Right lung (tissue), 5 donors: ENCODE data around the gene CLASP1. TPM values are rescaled to one million over a fixed set of nuclear protein-coding genes. Genes with fewer than 3 reads are reported as not detected.

Experiments used
- DNase-seq, 2 donors: peaks; one replicate each; pipeline ENCODE4 v3.0.0-alpha.2; 2013
- polyA plus RNA-seq, 5 donors: library from polyadenylated mRNA; unstranded; fragments of 120-200 nt; gene quantifications; one replicate each; pipeline versions ENCODE4 v1.2.1 to v1.2.3, GENCODE V29; 2013; ENCODE audit warnings: inconsistent platforms in 1 of 5, low replicate concordance in 1 of 5; ENCODE audit not compliant: insufficient read length in 5 of 5, insufficient read depth in 1 of 5

The CLASP1 gene
- polyA plus RNA-seq, 5 donors = 34.5 to 47.6 (median 47.2) TPM

DNA sequence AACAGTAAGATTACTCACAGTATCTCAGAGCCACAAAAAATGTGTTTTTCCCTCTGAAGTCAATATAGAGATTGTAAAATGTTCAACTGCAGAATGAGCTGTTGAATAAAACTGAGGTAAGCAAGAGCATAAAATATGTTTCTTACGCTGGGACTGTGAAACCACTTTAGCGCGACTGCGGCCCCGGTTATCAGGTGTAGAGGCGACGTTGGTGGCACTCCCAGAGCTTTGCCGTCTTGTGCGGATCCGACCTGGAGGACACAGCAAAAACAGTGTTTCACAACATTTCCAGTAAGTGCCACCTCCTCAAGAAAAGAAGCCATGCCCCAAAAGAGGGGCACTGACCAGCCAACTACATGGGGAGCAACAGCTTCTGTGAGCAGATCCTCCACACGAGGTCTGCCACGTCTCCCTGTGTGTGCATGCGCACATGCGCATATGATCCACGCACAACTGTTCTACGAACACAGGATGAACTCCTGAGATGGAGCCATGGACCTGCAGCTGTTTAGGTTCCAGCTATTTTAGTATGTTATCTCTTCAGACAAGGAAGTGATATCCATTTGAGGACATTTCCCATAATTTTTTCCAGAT lies 219.2 kb downstream of the CLASP1 start:
- no peak for DNase-seq

DNA sequence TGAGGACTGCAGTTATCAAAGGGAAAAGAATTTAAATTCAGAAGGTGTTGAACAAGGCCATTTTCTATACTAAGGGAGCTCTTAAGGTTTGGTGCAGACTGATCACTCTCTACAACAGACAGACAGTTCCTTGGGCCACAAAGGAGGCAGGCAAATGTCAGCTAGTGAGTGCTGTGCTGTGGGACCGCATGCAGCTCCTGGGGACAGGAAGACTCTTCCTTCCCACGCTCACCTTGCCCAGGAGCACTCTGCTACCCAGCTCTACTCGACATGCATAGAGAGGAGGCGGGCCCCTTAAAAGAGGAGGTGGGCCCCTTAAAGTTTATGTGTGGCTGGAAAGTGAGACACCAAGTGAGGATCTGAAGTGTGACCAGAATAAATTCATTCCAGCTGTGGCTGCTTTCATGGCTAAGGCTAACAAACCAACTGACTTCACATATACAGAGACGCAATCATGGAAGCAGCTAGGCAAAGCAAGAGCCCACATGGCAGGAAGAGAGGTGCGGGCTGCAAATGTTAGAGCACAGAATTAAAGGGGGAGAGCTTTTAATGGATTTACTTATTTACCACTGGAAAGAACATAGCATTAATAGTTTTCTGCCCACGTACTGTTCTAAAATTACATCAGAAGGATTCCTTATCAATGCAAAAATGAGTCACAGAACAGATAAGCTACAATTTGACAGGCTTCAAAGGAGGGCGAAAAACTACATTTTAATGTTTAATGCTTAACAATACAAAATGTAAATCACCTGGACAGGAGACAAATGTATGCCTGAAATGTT lies 220.0 kb downstream of the CLASP1 start:
- DNase-seq = no peak

GRCh38 chr2:121427187-121427689 lies 222.0 kb downstream of the CLASP1 start:
- no peak for DNase-seq

DNA sequence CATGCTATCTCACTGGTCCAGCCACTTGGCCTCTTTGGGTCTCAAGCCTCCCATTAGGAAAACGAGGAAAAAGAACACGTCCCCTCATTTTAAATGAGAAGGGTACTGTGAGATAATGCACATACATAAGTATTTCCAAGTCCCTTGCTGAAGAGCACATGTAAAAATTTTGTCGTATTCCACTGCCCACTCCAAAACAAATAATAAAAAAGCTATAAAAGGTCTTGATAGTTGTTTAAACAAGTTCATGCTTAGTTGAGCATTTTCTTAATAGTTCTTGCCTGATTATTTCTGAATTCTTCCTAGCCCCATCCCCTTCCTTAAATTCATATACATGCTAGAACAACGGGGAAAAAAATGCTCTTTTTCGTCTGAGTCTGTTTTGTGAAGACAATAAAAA lies 228.8 kb downstream of the CLASP1 start:
- no peak for DNase-seq

- no peak for DNase-seq
Measured at GRCh38 chr2:121419081-121419699, 230.1 kb downstream of the CLASP1 start.

DNA sequence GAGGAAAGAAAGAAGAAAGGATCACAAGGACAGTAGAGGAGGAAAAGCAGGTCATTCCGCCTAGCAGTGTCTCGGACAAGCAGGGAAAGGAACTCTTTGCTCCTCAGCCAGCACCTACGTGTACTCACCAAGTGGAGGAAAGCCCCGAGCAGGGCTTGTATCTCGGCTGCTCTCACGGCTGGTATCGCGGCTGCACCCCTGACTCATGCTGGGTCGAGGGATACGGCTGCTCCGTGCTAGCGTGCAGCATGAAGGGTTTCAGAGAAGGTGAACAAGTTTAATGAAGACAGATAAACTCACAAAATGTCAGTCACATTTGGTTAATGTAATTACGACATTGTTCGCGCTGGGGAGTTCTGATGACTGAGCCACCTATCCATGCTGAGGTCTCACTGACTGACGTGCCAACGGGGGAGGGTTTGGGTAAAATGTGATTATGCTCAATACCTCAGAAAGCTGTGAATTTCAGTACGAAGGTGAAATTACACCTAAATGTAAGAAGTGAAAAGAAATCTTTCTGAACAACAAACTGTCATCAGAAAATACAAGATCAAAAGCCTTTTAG lies 230.7 kb downstream of the CLASP1 start:
- no peak for DNase-seq

DNA sequence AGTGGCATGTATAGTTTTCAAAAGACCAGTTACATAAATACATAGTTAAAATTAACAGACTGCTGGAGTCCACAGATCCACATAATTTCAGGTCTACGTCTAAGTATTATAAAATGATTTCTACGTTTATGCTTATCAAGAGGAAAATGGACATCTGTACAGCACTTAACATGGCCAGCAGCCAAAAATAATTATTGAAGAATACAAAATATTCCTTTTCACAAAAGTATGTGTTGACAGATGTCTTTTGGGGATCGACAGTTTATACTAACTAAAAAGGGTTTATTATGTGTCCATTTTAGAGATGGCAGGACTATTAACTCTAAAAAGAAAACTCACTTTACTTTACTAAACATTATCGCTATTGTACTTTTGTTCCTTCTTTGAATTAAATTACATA lies 231.4 kb downstream of the CLASP1 start:
- no peak for DNase-seq

GRCh38 chr2:121415727-121416126 lies 233.5 kb downstream of the CLASP1 start:
- no peak for DNase-seq

- DNase-seq = no peak
Measured at GRCh38 chr2:121412349-121412748, 236.9 kb downstream of the CLASP1 start.

GRCh38 chr2:121409966-121410365 lies 239.3 kb downstream of the CLASP1 start:
- DNase-seq = no peak

DNA sequence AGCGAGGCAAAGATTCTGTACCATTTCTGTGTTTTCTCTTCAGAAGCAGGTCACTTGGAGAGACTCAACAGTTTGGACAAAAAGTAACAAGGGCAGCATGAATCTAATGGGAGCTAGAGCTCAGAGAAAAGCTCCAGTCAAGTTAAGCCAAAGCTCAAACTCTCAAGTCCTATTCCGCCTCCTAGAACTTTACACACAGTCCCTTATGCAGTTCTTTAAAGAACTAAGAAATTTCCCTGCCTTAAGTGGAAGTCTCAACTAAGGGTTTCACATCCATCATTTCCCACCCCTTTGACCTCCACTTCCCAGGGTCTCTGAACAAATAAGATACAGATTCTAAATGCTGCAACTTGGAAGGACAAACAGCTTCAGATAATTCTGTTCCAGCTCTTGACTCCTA lies 239.9 kb downstream of the CLASP1 start:
- DNase-seq = no peak

- DNase-seq = no peak
Measured at GRCh38 chr2:121408641-121409040, 240.6 kb downstream of the CLASP1 start.

GRCh38 chr2:121405233-121405632 lies 244.0 kb downstream of the CLASP1 start:
- DNase-seq = no peak

- no peak for DNase-seq
Measured at GRCh38 chr2:121400201-121400600, 249.1 kb downstream of the CLASP1 start.

DNA sequence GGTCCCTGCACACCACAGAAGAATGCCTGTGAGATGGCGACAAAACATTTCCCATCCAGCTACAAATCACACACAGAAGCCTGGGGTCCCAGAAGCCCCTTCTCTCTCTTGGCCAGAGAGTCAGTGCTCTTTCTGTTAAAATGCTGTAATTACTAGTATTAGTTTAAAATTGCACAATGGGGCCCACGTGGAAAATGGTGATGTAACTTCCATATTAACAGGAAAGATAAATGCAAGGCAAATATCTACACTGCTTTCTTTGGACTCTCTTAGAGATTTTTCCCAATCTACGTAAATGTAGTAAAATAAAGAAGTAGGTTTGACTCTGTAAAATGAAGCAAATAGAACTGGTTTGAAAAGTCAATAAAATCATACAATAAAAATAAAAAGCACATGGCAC lies 250.4 kb downstream of the CLASP1 start:
- peak; percentile 16 to 25 for DNase-seq

DNA sequence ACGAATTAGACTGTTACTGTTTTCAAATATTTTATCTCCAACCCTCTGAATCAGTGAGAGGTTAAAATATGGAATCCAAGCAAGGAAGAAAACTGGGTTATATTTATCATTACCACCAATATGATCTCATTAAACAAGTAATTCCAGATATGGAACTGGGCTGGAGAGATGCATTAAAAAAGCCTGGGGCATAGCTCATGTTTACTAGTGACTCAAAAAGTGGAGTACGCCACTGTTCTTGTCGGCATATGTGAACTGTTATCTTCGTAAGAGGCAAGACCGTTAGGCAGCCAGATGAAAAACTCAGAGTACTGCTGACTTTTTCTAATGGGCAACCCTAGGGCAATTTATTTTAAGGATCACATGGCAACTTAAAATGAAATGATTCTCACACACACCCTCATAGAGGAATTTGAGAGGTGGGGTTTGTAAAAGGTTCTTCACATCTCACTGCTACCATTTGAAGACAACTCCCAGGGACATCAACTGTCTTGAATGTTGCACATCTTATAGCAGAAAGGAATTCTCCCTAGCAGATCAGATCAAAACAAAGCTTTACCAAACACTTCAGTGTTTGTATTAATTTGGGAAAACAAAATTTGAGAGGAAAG lies 259.1 kb downstream of the CLASP1 start:
- DNase-seq = no peak

- no peak for DNase-seq
Measured at GRCh38 chr2:121388371-121388770, 260.9 kb downstream of the CLASP1 start.

DNA sequence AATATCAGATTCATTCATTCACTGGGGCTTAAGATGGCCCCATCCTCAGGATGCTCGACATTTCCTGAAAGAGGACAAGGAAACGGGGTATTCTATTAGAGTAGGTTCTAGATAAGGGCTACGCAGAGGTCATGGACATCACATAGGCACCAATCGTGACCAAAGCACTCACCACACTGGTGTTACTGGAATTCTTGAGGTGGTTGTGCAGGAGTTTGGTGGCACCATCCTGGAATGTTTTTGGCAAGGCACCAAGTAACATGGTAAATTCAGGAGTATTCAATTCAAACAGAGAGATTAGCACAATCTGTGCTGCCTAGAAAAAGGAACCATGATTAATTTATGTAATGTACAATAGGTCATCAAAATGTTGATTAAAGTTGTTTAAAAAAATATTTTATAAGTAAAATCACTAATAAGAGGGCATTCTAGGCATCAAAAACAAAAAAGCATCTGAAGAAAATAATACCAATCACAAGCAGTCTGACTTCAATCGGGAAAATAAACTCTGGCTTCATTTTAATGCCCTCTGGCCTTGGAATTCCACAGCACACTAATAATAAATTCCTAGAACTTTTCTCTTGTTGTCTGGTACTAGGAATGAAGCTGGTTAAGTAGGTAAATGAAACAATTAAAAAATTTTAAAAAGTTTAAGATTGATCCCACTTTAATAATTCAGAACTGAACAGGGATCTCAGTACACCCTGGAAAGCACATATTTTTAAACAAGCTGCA lies 261.5 kb downstream of the CLASP1 start:
- DNase-seq = no peak

DNA sequence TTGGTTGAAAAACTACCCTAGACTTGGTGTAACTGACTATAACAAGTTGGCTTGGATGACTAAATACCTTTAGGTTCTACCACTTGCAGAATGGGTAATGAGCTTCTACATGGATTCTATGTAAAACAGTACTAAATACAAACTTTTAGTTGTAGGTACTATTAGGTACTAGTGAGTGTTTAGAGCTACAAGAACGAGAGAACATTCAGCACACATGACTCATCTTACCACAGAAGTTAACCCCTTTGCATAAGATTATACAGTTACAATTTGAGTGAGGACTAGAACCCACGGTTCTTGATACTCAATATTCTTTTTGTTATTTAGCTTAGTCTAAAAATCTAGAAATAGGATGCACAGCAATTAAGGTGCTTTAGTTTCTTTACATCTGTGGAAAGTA lies 262.6 kb downstream of the CLASP1 start:
- DNase-seq = no peak

- DNase-seq = no peak
Measured at GRCh38 chr2:121386102-121386501, 263.2 kb downstream of the CLASP1 start.

DNA sequence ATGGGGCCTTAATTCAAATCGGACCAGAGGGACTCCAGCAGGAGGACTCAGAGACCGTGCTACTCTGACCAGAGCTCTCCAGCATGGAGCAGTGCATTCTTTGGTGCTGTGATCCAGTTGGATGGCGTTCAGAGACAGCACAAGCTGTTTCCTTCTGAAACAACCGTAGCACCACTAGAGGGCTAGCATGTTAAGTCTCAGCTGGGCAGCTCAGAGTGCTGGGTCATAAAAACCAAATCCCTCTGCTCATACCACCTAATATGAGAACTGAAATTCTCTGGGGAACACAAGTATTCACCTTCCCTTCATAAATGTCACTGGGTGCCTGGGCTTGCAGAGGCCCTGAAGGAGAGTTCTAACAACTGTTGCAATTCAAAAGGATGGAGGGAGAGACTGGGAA lies 266.5 kb downstream of the CLASP1 start:
- no peak for DNase-seq

- no peak for DNase-seq
Measured at GRCh38 chr2:121377646-121378045, 271.6 kb downstream of the CLASP1 start.
